Left colon (tissue), 2 donors: Measurements from ENCODE around the gene LIN7A. TPM values are rescaled to one million over a fixed set of nuclear protein-coding genes. Genes with fewer than 3 reads are reported as not detected.
"Not testable (repeated sequence)": the region's sequence is repeated elsewhere in the genome, so short reads cannot be mapped to it uniquely, and the experiment has no call there.

ENCODE experiments used
- ATAC-seq: fragments of 200-7000 bp; cut with Tn5 transposase; one replicate; pipeline ENCODE4 v1.9.1; 2020; ENCODE audit warnings: mild to moderate bottlenecking, moderate library complexity
- DNase-seq, 2 donors: peaks; one replicate each; pipeline ENCODE4 v3.0.0-alpha.2; 2020
- intact Hi-C, 2 donors: fragments of 100-400 bp; cut with DNase I in 1 of 2; cut with micrococcal nuclease in 1 of 2; formaldehyde crosslinking; loops; one replicate each; pipeline versions ENCODE4 v1.11.2 to v1.14.0; 2022; cut with DNase I, micrococcal nuclease
- total RNA-seq, 2 donors: library from RNA; stranded (reverse); fragmentation: NEBNext Ultra II Directional; extraction: Animal tissue kit (Norgen Biotek cat#: 25700); gene quantifications; one replicate each; pipeline ENCODE4 v1.2.1, GENCODE V29; 2021
- donor health status: DM: no; HTN: no; CAD: no.
- donor health status: DM: yes; HTN: yes; CAD: no.

Gene LIN7A
- total RNA-seq, 2 donors from 2014 or later = 0.61 to 2.6 TPM

GRCh38 chr12:80925983-80926382, 11.8 kb downstream of the LIN7A start:
- no peak for ATAC-seq
- intact Hi-C loops = no loop called here
- no peak for DNase-seq

GRCh38 chr12:80925237-80925636, 12.5 kb downstream of the LIN7A start:
- no peak for ATAC-seq
- intact Hi-C loops = no loop called here
- DNase-seq = no peak

GRCh38 chr12:80924437-80924836, 13.3 kb downstream of the LIN7A start:
- DNase-seq = no peak
- intact Hi-C loops = no loop called here
- no peak for ATAC-seq

- ATAC-seq (no peak), DNase-seq (no peak)
- intact Hi-C loops = no loop called here
These were observed 17.7 kb downstream of the LIN7A start for GRCh38 chr12:80920006-80920405.

- DNase-seq = no peak
- no peak for ATAC-seq
- intact Hi-C loops = no loop called here
These were observed 20.1 kb downstream of the LIN7A start for GRCh38 chr12:80917651-80918050.

- intact Hi-C loops = no loop called here
- ATAC-seq (no peak), DNase-seq (no peak)
These were observed 24.6 kb downstream of the LIN7A start for GRCh38 chr12:80912901-80913770.

GRCh38 chr12:80909370-80909769, 28.4 kb downstream of the LIN7A start:
- ATAC-seq (no peak), DNase-seq (no peak)
- intact Hi-C loops = no loop called here

GRCh38 chr12:80902711-80903110, 35.0 kb downstream of the LIN7A start:
- DNase-seq = no peak
- no peak for ATAC-seq
- intact Hi-C loops = no loop called here

- intact Hi-C loops = no loop called here
These were observed 36.1 kb downstream of the LIN7A start for GRCh38 chr12:80901661-80902060.

GRCh38 chr12:80895240-80895639, 42.5 kb downstream of the LIN7A start:
- intact Hi-C loops = no loop called here
- DNase-seq (no peak), ATAC-seq (no peak)

More at GRCh38 chr12:80901661-80902060, 36.1 kb downstream of the LIN7A start:
- DNase-seq = no peak
- no peak for ATAC-seq

- no peak for DNase-seq
- intact Hi-C loops = no loop called here
- no peak for ATAC-seq
These were observed 43.6 kb downstream of the LIN7A start for GRCh38 chr12:80894179-80894578.

- intact Hi-C loops = no loop called here
- no peak for DNase-seq
- ATAC-seq = no peak
These were observed 44.9 kb downstream of the LIN7A start for GRCh38 chr12:80892597-80893445.

GRCh38 chr12:80884651-80885050, 53.1 kb downstream of the LIN7A start:
- DNase-seq (no peak), ATAC-seq (no peak)
- intact Hi-C loops = no loop called here

- no peak for ATAC-seq
- DNase-seq = no peak
- intact Hi-C loops = no loop called here
These were observed 56.6 kb downstream of the LIN7A start for GRCh38 chr12:80881106-80881505.

- intact Hi-C loops, DNase-seq, ATAC-seq: not testable (repeated sequence)
These were observed 59.3 kb downstream of the LIN7A start for GRCh38 chr12:80878452-80878851.

GRCh38 chr12:80877721-80878265, 59.9 kb downstream of the LIN7A start:
- ATAC-seq = no peak
- DNase-seq = no peak
- intact Hi-C loops = no loop called here

GRCh38 chr12:80872053-80872452, 65.7 kb downstream of the LIN7A start:
- intact Hi-C loops = no loop called here
- ATAC-seq (no peak), DNase-seq (no peak)

- no peak for ATAC-seq
- no peak for DNase-seq
- intact Hi-C loops = no loop called here
These were observed 68.5 kb downstream of the LIN7A start for GRCh38 chr12:80869264-80869663.

- no peak for DNase-seq
- intact Hi-C loops = no loop called here
- peak; percentile 39 for ATAC-seq
These were observed 69.2 kb downstream of the LIN7A start for GRCh38 chr12:80868576-80868975.

GRCh38 chr12:80867941-80868340, 69.8 kb downstream of the LIN7A start:
- intact Hi-C loops = no loop called here
- no peak for DNase-seq
- ATAC-seq = peak; percentile 18
